ENCODE data around the gene HLCS. TPM values are rescaled to one million over a fixed set of nuclear protein-coding genes. Genes with fewer than 3 reads are reported as not detected.

Gene HLCS
- polyA plus RNA-seq, 1 donor (not counting 4 experiments of a cell fraction or from before 2014, with no cell fraction given), result 11.5 TPM

- FAIRE-seq, result no peak
- H4K20me1 ChIP-seq (ENCODE audit: control insufficient read depth, extremely low read depth, insufficient read depth, low read length), result no peaks in the 10 kb centered on the region
- H3K79me2 ChIP-seq (ENCODE audit: control insufficient read depth, insufficient read depth, low read length), result no peaks in the 10 kb centered on the region
- no peaks in the 10 kb centered on the region for H3K4me1 ChIP-seq (ENCODE audit: control insufficient read depth, extremely low read depth, insufficient read depth, low read length)
- no peak overlapping the region for H3K9ac ChIP-seq (ENCODE audit: control insufficient read depth, extremely low read depth, insufficient read depth, low read length)
- no peaks in the 10 kb centered on the region for H3K9me3 ChIP-seq (ENCODE audit: control insufficient read depth, low read depth, low read length)
- TF ChIP-seq CTCF (optimal IDR thresholded peaks at IDR 0.05 in 1 of 3, IDR thresholded peaks at IDR 0.05 in 1 of 3, conservative IDR thresholded peaks at IDR 0.05 in 1 of 3; ENCODE audit: extremely low read depth in 1 of 3, insufficient read depth in 2 of 3, low read length in 3 of 3) (no peak), EZH2 (IDR thresholded peaks at IDR 0.05; ENCODE audit: low read length) (no peak)
- peaks cover 3 to 4% of the 10 kb centered on the region in 2 experiments for H3K36me3 ChIP-seq (ENCODE audit: control insufficient read depth in 2 of 2, extremely low read depth in 1 of 2, insufficient read depth in 2 of 2, low read length in 2 of 2)
- dilution Hi-C loops (cut with MboI; ENCODE audit: extremely low pct_ligation_motif_present, low sequenced_read_pairs), result no loop called here
- DNase-seq (ENCODE audit: low read depth, low spot score), result no peak
- H3K4me3 ChIP-seq (ENCODE audit: control insufficient read depth in 2 of 3, extremely low read depth in 1 of 3, insufficient read depth in 2 of 3, low read depth in 1 of 3, low read length in 3 of 3), result no peak overlapping the region
- no peak overlapping the region for H3K4me2 ChIP-seq (ENCODE audit: control insufficient read depth, extremely low read depth, insufficient read depth, low read depth, low read length)
- H2AFZ ChIP-seq (ENCODE audit: control insufficient read depth, low read length), result no peak overlapping the region
- no peaks in the 10 kb centered on the region for H3K27me3 ChIP-seq (ENCODE audit: control insufficient read depth, extremely low read depth, insufficient read depth, low read length)
- H3K27ac ChIP-seq (ENCODE audit: control insufficient read depth, insufficient read depth, low read length), result no peak overlapping the region
- H3K9me1 ChIP-seq (ENCODE audit: control insufficient read depth, extremely low read depth, insufficient read depth, low read length), result no peaks in the 10 kb centered on the region
Measured at GRCh38 chr21:36762642-36763041, 203.8 kb downstream of the HLCS start.

GRCh38 chr21:36761685-36762084 is 204.8 kb downstream of the HLCS start:
- dilution Hi-C loops (cut with MboI; ENCODE audit: extremely low pct_ligation_motif_present, low sequenced_read_pairs), result no loop called here
- FAIRE-seq (no peak), DNase-seq (ENCODE audit: low read depth, low spot score) (no peak)

More at GRCh38 chr21:36761685-36762084, 204.8 kb downstream of the HLCS start:
- H3K4me2 ChIP-seq (ENCODE audit: control insufficient read depth, extremely low read depth, insufficient read depth, low read depth, low read length), result no peak overlapping the region
- no peaks in the 10 kb centered on the region for H3K79me2 ChIP-seq (ENCODE audit: control insufficient read depth, insufficient read depth, low read length)
- no peaks in the 10 kb centered on the region for H3K4me1 ChIP-seq (ENCODE audit: control insufficient read depth, extremely low read depth, insufficient read depth, low read length)
- no peaks in the 10 kb centered on the region for H3K9me1 ChIP-seq (ENCODE audit: control insufficient read depth, extremely low read depth, insufficient read depth, low read length)
- no peak overlapping the region for H3K27ac ChIP-seq (ENCODE audit: control insufficient read depth, insufficient read depth, low read length)
- no peaks in the 10 kb centered on the region for H3K9me3 ChIP-seq (ENCODE audit: control insufficient read depth, low read depth, low read length)
- no peaks in the 10 kb centered on the region for H3K27me3 ChIP-seq (ENCODE audit: control insufficient read depth, extremely low read depth, insufficient read depth, low read length)
- no peaks in the 10 kb centered on the region for H4K20me1 ChIP-seq (ENCODE audit: control insufficient read depth, extremely low read depth, insufficient read depth, low read length)
- no peak for TF ChIP-seq EZH2 (IDR thresholded peaks at IDR 0.05; ENCODE audit: low read length)
- TF ChIP-seq CTCF (optimal IDR thresholded peaks at IDR 0.05 in 1 of 3, IDR thresholded peaks at IDR 0.05 in 1 of 3, conservative IDR thresholded peaks at IDR 0.05 in 1 of 3; ENCODE audit: extremely low read depth in 1 of 3, insufficient read depth in 2 of 3, low read length in 3 of 3), result no peak
- H3K4me3 ChIP-seq (ENCODE audit: control insufficient read depth in 2 of 3, extremely low read depth in 1 of 3, insufficient read depth in 2 of 3, low read depth in 1 of 3, low read length in 3 of 3), result no peak overlapping the region
- H3K9ac ChIP-seq (ENCODE audit: control insufficient read depth, extremely low read depth, insufficient read depth, low read length), result no peak overlapping the region
- H2AFZ ChIP-seq (ENCODE audit: control insufficient read depth, low read length), result no peak overlapping the region
- H3K36me3 ChIP-seq (ENCODE audit: control insufficient read depth in 2 of 2, extremely low read depth in 1 of 2, insufficient read depth in 2 of 2, low read length in 2 of 2), result peaks cover 3 to 4% of the 10 kb centered on the region in 2 experiments
